Naive B cell (primary cell): Measurements from ENCODE around the gene RFXAP. TPM values are rescaled to one million over a fixed set of nuclear protein-coding genes. Genes with fewer than 3 reads are reported as not detected.

Source experiments
- ATAC-seq, 2 donors: fragments of 150-1000 bp; cut with Tn5 transposase; 2 replicates each; pipeline ENCODE4 v1.10.0; 2021; ENCODE audit warnings: low read depth in 2 of 2, mild to moderate bottlenecking in 2 of 2, moderate library complexity in 2 of 2
- DNase-seq: peaks from one replicate; pipeline ENCODE4 v3.0.0; 2022
- H3K27ac Mint-ChIP-seq, 6 donors: one replicate each; pipeline ENCODE4 v1.8.0; 2020 to 2022; ENCODE audit warnings: mild to moderate bottlenecking in 6 of 6, mixed read lengths in 6 of 6, moderate library complexity in 5 of 6, inconsistent platforms in 2 of 6
- H3K27me3 Mint-ChIP-seq, 3 donors: one replicate each; pipeline ENCODE4 v1.8.0; 2021 to 2022; ENCODE audit warnings: mixed read lengths in 3 of 3, mild to moderate bottlenecking in 1 of 3
- H3K36me3 Mint-ChIP-seq, 2 donors: one replicate each; pipeline ENCODE4 v1.8.0; 2020 to 2022; ENCODE audit warnings: mixed read lengths in 2 of 2, inconsistent platforms in 1 of 2, mild to moderate bottlenecking in 1 of 2
- H3K4me1 Mint-ChIP-seq, 3 donors: one replicate each; pipeline ENCODE4 v1.8.0; 2020 to 2022; ENCODE audit warnings: mixed read lengths in 3 of 3, inconsistent platforms in 1 of 3, mild to moderate bottlenecking in 1 of 3, moderate library complexity in 1 of 3
- H3K4me3 Mint-ChIP-seq, 8 donors: one replicate each; pipeline ENCODE4 v1.8.0; 2020 to 2022; ENCODE audit warnings: mild to moderate bottlenecking in 8 of 8, mixed read lengths in 8 of 8, moderate library complexity in 8 of 8, inconsistent platforms in 2 of 8
- H3K9me3 Mint-ChIP-seq, 7 donors: one replicate each; pipeline ENCODE4 v1.8.0; 2020 to 2022; ENCODE audit warnings: mixed read lengths in 7 of 7, mild to moderate bottlenecking in 5 of 7, inconsistent platforms in 2 of 7, moderate library complexity in 1 of 7
- polyA plus RNA-seq, 6 donors: library from polyadenylated mRNA; unstranded; fragments of 300-500 nt; fragmentation: Illumina TruSeq; gene quantifications; one replicate each; pipeline ENCODE4 v1.2.3, GENCODE V29; 2021; ENCODE audit warnings: low read depth in 6 of 6

The RFXAP gene
- polyA plus RNA-seq, 6 donors from 2014 or later = 3.3 to 10.3 (median 6.1) TPM

GRCh38 chr13:36829753-36830152 lies 10.7 kb downstream of the RFXAP start:
- Mint-ChIP-seq H3K36me3 (peaks cover 0 to 4% of the 10 kb centered on the region in 2 donors), H3K4me3 (no peak overlapping the region), H3K27ac (no peak overlapping the region), H3K4me1 (peaks cover 0 to 5% (median 3%) of the 10 kb centered on the region in 3 donors), H3K27me3 (no peaks in the 10 kb centered on the region), H3K9me3 (no peaks in the 10 kb centered on the region)
- ATAC-seq (no peak), DNase-seq (no peak)

GRCh38 chr13:36831291-36831690 lies 12.3 kb downstream of the RFXAP start:
- ATAC-seq = no peak
- no peaks in the 10 kb centered on the region for H3K27me3 Mint-ChIP-seq
- H3K4me3 Mint-ChIP-seq = peak overlapping the region in 1 of 8 donors; percentile 32
- peaks cover 0 to 3% (median 0%) of the 10 kb centered on the region in 3 donors for H3K4me1 Mint-ChIP-seq
- peaks cover 0 to 4% of the 10 kb centered on the region in 2 donors for H3K36me3 Mint-ChIP-seq
- DNase-seq = no peak
- no peak overlapping the region for H3K27ac Mint-ChIP-seq
- no peaks in the 10 kb centered on the region for H3K9me3 Mint-ChIP-seq

GRCh38 chr13:36834299-36834698 lies 15.3 kb downstream of the RFXAP start:
- Mint-ChIP-seq H3K27ac (no peak overlapping the region), H3K27me3 (no peaks in the 10 kb centered on the region), H3K36me3 (peaks cover 0 to 4% of the 10 kb centered on the region in 2 donors), H3K4me3 (no peak overlapping the region), H3K9me3 (no peaks in the 10 kb centered on the region), H3K4me1 (peaks cover 0 to 3% (median 0%) of the 10 kb centered on the region in 3 donors)
- ATAC-seq (no peak), DNase-seq (no peak)

GRCh38 chr13:36837354-36838092 lies 18.5 kb downstream of the RFXAP start:
- Mint-ChIP-seq H3K27me3 (no peaks in the 10 kb centered on the region), H3K4me1 (peaks cover 0 to 4% (median 2%) of the 10 kb centered on the region in 3 donors), H3K36me3 (no peaks in the 10 kb centered on the region), H3K9me3 (no peaks in the 10 kb centered on the region), H3K4me3 (no peak overlapping the region), H3K27ac (peak overlapping the region in 1 of 6 donors; percentile 49)
- ATAC-seq (no peak), DNase-seq (no peak)

- H3K4me3 Mint-ChIP-seq = no peak overlapping the region
- no peaks in the 10 kb centered on the region for H3K36me3 Mint-ChIP-seq
- no peak overlapping the region for H3K27ac Mint-ChIP-seq
- H3K27me3 Mint-ChIP-seq = no peaks in the 10 kb centered on the region
- H3K9me3 Mint-ChIP-seq = no peaks in the 10 kb centered on the region
- ATAC-seq (no peak), DNase-seq (no peak)
- H3K4me1 Mint-ChIP-seq = peaks cover 0 to 4% (median 2%) of the 10 kb centered on the region in 3 donors
Observed at GRCh38 chr13:36839281-36839680, 20.3 kb downstream of the RFXAP start.

- Mint-ChIP-seq H3K4me1 (peaks cover 0 to 4% (median 2%) of the 10 kb centered on the region in 3 donors), H3K36me3 (no peaks in the 10 kb centered on the region), H3K9me3 (no peaks in the 10 kb centered on the region), H3K4me3 (no peak overlapping the region), H3K27me3 (no peaks in the 10 kb centered on the region), H3K27ac (peak overlapping the region in 1 of 6 donors; percentile 76)
- ATAC-seq = no peak
- no peak for DNase-seq
Observed at GRCh38 chr13:36839981-36840380, 21.0 kb downstream of the RFXAP start.

- Mint-ChIP-seq H3K9me3 (no peaks in the 10 kb centered on the region), H3K27ac (peak overlapping the region in 1 of 6 donors; percentile 47), H3K4me1 (peaks cover 0 to 4% (median 2%) of the 10 kb centered on the region in 3 donors), H3K36me3 (no peaks in the 10 kb centered on the region), H3K4me3 (no peak overlapping the region), H3K27me3 (no peaks in the 10 kb centered on the region)
- ATAC-seq (no peak), DNase-seq (no peak)
Observed at GRCh38 chr13:36840718-36841250, 21.8 kb downstream of the RFXAP start.

GRCh38 chr13:36841391-36841790 lies 22.4 kb downstream of the RFXAP start:
- H3K9me3 Mint-ChIP-seq = no peaks in the 10 kb centered on the region
- no peak for ATAC-seq
- no peaks in the 10 kb centered on the region for H3K27me3 Mint-ChIP-seq
- no peaks in the 10 kb centered on the region for H3K36me3 Mint-ChIP-seq
- DNase-seq = no peak
- peaks cover 0 to 4% (median 2%) of the 10 kb centered on the region in 3 donors for H3K4me1 Mint-ChIP-seq
- H3K4me3 Mint-ChIP-seq = no peak overlapping the region
- H3K27ac Mint-ChIP-seq = no peak overlapping the region

GRCh38 chr13:36847606-36848005 lies 28.6 kb downstream of the RFXAP start:
- ATAC-seq (no peak), DNase-seq (no peak)
- Mint-ChIP-seq H3K36me3 (no peaks in the 10 kb centered on the region), H3K27ac (no peak overlapping the region), H3K9me3 (no peaks in the 10 kb centered on the region), H3K4me3 (no peak overlapping the region), H3K4me1 (no peaks in the 10 kb centered on the region), H3K27me3 (peaks cover 4 to 13% (median 8%) of the 10 kb centered on the region in 3 donors)

- H3K4me3 Mint-ChIP-seq = no peak overlapping the region
- H3K9me3 Mint-ChIP-seq = no peaks in the 10 kb centered on the region
- no peaks in the 10 kb centered on the region for H3K36me3 Mint-ChIP-seq
- H3K27ac Mint-ChIP-seq = no peak overlapping the region
- peaks cover 4 to 13% (median 8%) of the 10 kb centered on the region in 3 donors for H3K27me3 Mint-ChIP-seq
- DNase-seq (no peak), ATAC-seq (no peak)
- no peaks in the 10 kb centered on the region for H3K4me1 Mint-ChIP-seq
Observed at GRCh38 chr13:36848199-36848982, 29.4 kb downstream of the RFXAP start.

GRCh38 chr13:36850790-36851438 lies 31.9 kb downstream of the RFXAP start:
- H3K9me3 Mint-ChIP-seq = no peaks in the 10 kb centered on the region
- no peak overlapping the region for H3K27ac Mint-ChIP-seq
- H3K4me3 Mint-ChIP-seq = peak overlapping the region in 1 of 8 donors; percentile 30
- H3K4me1 Mint-ChIP-seq = no peaks in the 10 kb centered on the region
- H3K36me3 Mint-ChIP-seq = no peaks in the 10 kb centered on the region
- H3K27me3 Mint-ChIP-seq = peaks cover 4 to 13% (median 10%) of the 10 kb centered on the region in 3 donors
- ATAC-seq = no peak
- DNase-seq = no peak

- no peak overlapping the region for H3K4me3 Mint-ChIP-seq
- peaks cover 5 to 19% (median 15%) of the 10 kb centered on the region in 3 donors for H3K27me3 Mint-ChIP-seq
- no peaks in the 10 kb centered on the region for H3K9me3 Mint-ChIP-seq
- H3K27ac Mint-ChIP-seq = peak overlapping the region in 1 of 6 donors; percentile 3
- no peak for ATAC-seq
- DNase-seq = no peak
- H3K4me1 Mint-ChIP-seq = no peaks in the 10 kb centered on the region
- H3K36me3 Mint-ChIP-seq = no peaks in the 10 kb centered on the region
Observed at GRCh38 chr13:36857253-36857652, 38.2 kb downstream of the RFXAP start.

GRCh38 chr13:36858290-36858689 lies 39.3 kb downstream of the RFXAP start:
- Mint-ChIP-seq H3K27ac (peak overlapping the region in 1 of 6 donors; percentile 34), H3K27me3 (peaks cover 16 to 27% (median 22%) of the 10 kb centered on the region in 3 donors), H3K4me1 (no peaks in the 10 kb centered on the region), H3K9me3 (no peaks in the 10 kb centered on the region), H3K4me3 (no peak overlapping the region), H3K36me3 (no peaks in the 10 kb centered on the region)
- no peak for DNase-seq
- ATAC-seq = peak in 1 of 2 donors; percentile 33
